WTC11 (cell line): ENCODE data around the gene DGUOK. TPM values are rescaled to one million over a fixed set of nuclear protein-coding genes. Genes with fewer than 3 reads are reported as not detected.
A peak's percentile ranks its signal among the peaks of the same experiment; 100 is the strongest.

Experiments used
- ATAC-seq: fragments of 200-7000 bp; cut with Tn5 transposase; 2 replicates; pipeline ENCODE4 v1.10.0; 2021; ENCODE audit warnings: mild to moderate bottlenecking, moderate library complexity
- CTCF ChIA-PET: fragments of 300-600 bp; sonication (Branson Sonifier 250); formaldehyde crosslinking; loops from one replicate; lab custom pipeline; 2021; ENCODE audit warnings: antibody characterized with exemption; lab: Charles Lee
- POLR2A ChIA-PET: fragments of 350-600 bp; sonication (Branson Sonifier 250); formaldehyde crosslinking; loops from one replicate; lab custom pipeline; 2021; ENCODE audit warnings: antibody characterized with exemption; lab: Charles Lee
- DNase-seq: peaks from one replicate; pipeline ENCODE4 v3.0.0; 2021; ENCODE audit warnings: low spot score
- H3K27ac Mint-ChIP-seq: 2 replicates; pipeline ENCODE4 v1.8.0; 2021; ENCODE audit warnings: mixed read lengths
- H3K27me3 Mint-ChIP-seq: 2 replicates; pipeline ENCODE4 v1.8.0; 2021; ENCODE audit warnings: low read depth, mild to moderate bottlenecking, moderate library complexity, mixed read lengths
- H3K36me3 Mint-ChIP-seq: 2 replicates; pipeline ENCODE4 v1.8.0; 2021; ENCODE audit warnings: mixed read lengths
- H3K4me1 Mint-ChIP-seq: 2 replicates; pipeline ENCODE4 v1.8.0; 2022; ENCODE audit warnings: mixed read lengths
- H3K4me3 Mint-ChIP-seq: 2 replicates; pipeline ENCODE4 v1.8.0; 2021; ENCODE audit warnings: mild to moderate bottlenecking, moderate library complexity, mixed read lengths
- H3K9me3 Mint-ChIP-seq: 2 replicates; pipeline ENCODE4 v1.8.0; 2021; ENCODE audit warnings: mixed read lengths
- ATF1 ChIP-seq: sonication (generic); formaldehyde crosslinking; IDR thresholded peaks from 2 replicates; pipeline ENCODE4 v1.8.1; 2023; ENCODE audit warnings: mild to moderate bottlenecking, moderate library complexity, missing genetic modification reagents
- ELF4 ChIP-seq: sonication (generic); formaldehyde crosslinking; IDR thresholded peaks from 2 replicates; pipeline ENCODE4 v1.8.1; 2022; ENCODE audit warnings: low read depth, mild to moderate bottlenecking, moderate library complexity, missing genetic modification reagents
- ETV6 ChIP-seq: sonication (generic); formaldehyde crosslinking; IDR thresholded peaks from 2 replicates; pipeline ENCODE4 v1.8.1; 2022; ENCODE audit warnings: mild to moderate bottlenecking, missing genetic modification reagents
- FOXJ3 ChIP-seq: sonication (generic); formaldehyde crosslinking; IDR thresholded peaks from 2 replicates; pipeline ENCODE4 v1.9.0; 2021; ENCODE audit warnings: missing genetic modification reagents, mild to moderate bottlenecking, borderline replicate concordance
- FOXP1 ChIP-seq: sonication (generic); formaldehyde crosslinking; IDR thresholded peaks from 2 replicates; pipeline ENCODE4 v1.8.0; 2022; ENCODE audit warnings: missing genetic modification reagents, mild to moderate bottlenecking, moderate library complexity, borderline replicate concordance
- JAZF1 ChIP-seq: fragments of 250-450 bp; sonication (Bioruptor Pico); IDR thresholded peaks from 2 replicates; pipeline ENCODE4 v1.9.0; 2021; ENCODE audit warnings: moderate library complexity, mild to moderate bottlenecking, inconsistent platforms
- MYBL2 ChIP-seq: sonication (generic); formaldehyde crosslinking; IDR thresholded peaks from 2 replicates; pipeline ENCODE4 v1.8.1; 2023; ENCODE audit warnings: mild to moderate bottlenecking, moderate library complexity, missing genetic modification reagents
- NFYB ChIP-seq: sonication (generic); formaldehyde crosslinking; conservative IDR thresholded peaks from 2 replicates; pipeline ENCODE4 v1.8.0; 2022; ENCODE audit warnings: low read depth, missing genetic modification reagents
- NR1H2 ChIP-seq: sonication (generic); formaldehyde crosslinking; IDR thresholded peaks from 2 replicates; pipeline ENCODE4 v1.9.0; 2021; ENCODE audit warnings: mild to moderate bottlenecking, moderate library complexity, missing genetic modification reagents
- NR2C2 ChIP-seq: sonication (generic); formaldehyde crosslinking; IDR thresholded peaks from 2 replicates; pipeline ENCODE4 v1.8.0; 2022; ENCODE audit warnings: mild to moderate bottlenecking, missing genetic modification reagents
- OVOL2 ChIP-seq: fragments of 250-450 bp; sonication (Bioruptor Pico); IDR thresholded peaks from 2 replicates; pipeline ENCODE4 v1.9.0; 2021; ENCODE audit warnings: mild to moderate bottlenecking, borderline replicate concordance
- SMAD3 ChIP-seq: sonication (generic); formaldehyde crosslinking; IDR thresholded peaks from 2 replicates; pipeline ENCODE4 v1.8.0; 2022; ENCODE audit warnings: missing genetic modification reagents, mild to moderate bottlenecking, borderline replicate concordance
- ZBTB21 ChIP-seq: sonication (generic); formaldehyde crosslinking; IDR thresholded peaks from 2 replicates; pipeline ENCODE4 v1.8.1; 2023; ENCODE audit warnings: mild to moderate bottlenecking, missing genetic modification reagents, borderline replicate concordance
- ZNF121 ChIP-seq: sonication (generic); formaldehyde crosslinking; IDR thresholded peaks from 2 replicates; pipeline ENCODE4 v1.8.0; 2023; ENCODE audit warnings: missing genetic modification reagents
- ZNF219 ChIP-seq: sonication (generic); formaldehyde crosslinking; IDR thresholded peaks from 2 replicates; pipeline ENCODE4 v1.8.0; 2023; ENCODE audit warnings: missing genetic modification reagents, mild to moderate bottlenecking, borderline replicate concordance
- ZNF317 ChIP-seq: sonication (generic); formaldehyde crosslinking; IDR thresholded peaks from 2 replicates; pipeline ENCODE4 v1.8.1; 2023; ENCODE audit warnings: low read depth, mild to moderate bottlenecking, moderate library complexity, missing genetic modification reagents, borderline replicate concordance
- ZNF396 ChIP-seq: fragments of 250-450 bp; sonication (Bioruptor Pico); IDR thresholded peaks from 2 replicates; pipeline ENCODE4 v1.8.0; 2021; ENCODE audit warnings: mild to moderate bottlenecking, moderate library complexity, borderline replicate concordance
- ZNF416 ChIP-seq: fragments of 250-450 bp; sonication (Bioruptor Pico); IDR thresholded peaks from 2 replicates; pipeline ENCODE4 v1.9.0; 2021; ENCODE audit warnings: mild to moderate bottlenecking, inconsistent platforms
- ZNF423 ChIP-seq: fragments of 250-450 bp; sonication (Bioruptor Pico); IDR thresholded peaks from 2 replicates; pipeline ENCODE4 v2.1.2; 2022; ENCODE audit warnings: mild to moderate bottlenecking, moderate library complexity
- total RNA-seq: library from RNA; stranded (reverse); gene quantifications from 3 replicates; pipeline ENCODE4 v1.2.3, GENCODE V29; 2021
- TF ChIP-seq, protein P1 (sequence below): sonication (generic); formaldehyde crosslinking; IDR thresholded peaks from 2 replicates; pipeline ENCODE4 v1.8.1; 2023; ENCODE audit warnings: mild to moderate bottlenecking, missing genetic modification reagents, borderline replicate concordance
- TF ChIP-seq, protein P2 (sequence below): fragments of 250-450 bp; sonication (Bioruptor Pico); IDR thresholded peaks from 2 replicates; pipeline ENCODE4 v2.1.2; 2022; ENCODE audit warnings: mild to moderate bottlenecking, moderate library complexity
- TF ChIP-seq, protein P3 (sequence below): sonication (generic); formaldehyde crosslinking; IDR thresholded peaks from 2 replicates; pipeline ENCODE4 v1.8.1; 2023; ENCODE audit warnings: mild to moderate bottlenecking, missing genetic modification reagents
- TF ChIP-seq, protein P4 (sequence below): fragments of 250-450 bp; sonication (Bioruptor Pico); IDR thresholded peaks from 2 replicates; pipeline ENCODE4 v1.9.0; 2021; ENCODE audit warnings: mild to moderate bottlenecking, borderline replicate concordance

The DGUOK gene
- total RNA-seq, 1 experiment from 2014 or later = 105 TPM

DNA sequence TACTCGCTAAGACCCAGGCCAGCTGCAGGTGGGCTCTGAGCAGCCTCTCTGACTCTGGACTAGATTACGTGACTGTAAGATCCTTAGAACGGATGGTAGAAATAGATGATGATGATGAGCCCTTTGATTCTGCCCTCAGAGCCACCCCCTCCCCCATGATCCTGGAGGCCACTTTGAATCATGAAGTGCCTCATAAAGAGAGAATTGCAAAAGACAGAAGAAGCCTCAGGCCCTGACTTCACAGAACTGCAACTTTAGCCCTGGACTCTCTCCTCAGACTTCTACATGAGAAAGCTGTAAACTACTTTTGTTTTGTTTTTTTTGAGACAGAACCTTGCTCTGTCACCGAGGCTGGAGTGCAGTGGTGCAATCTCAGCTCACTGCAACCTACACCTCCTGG is 42.7 kb downstream of the DGUOK start (continued):
- TF ChIP-seq ZNF396 = no peak
- TF ChIP-seq JAZF1 = no peak
- TF ChIP-seq, protein P1, sequence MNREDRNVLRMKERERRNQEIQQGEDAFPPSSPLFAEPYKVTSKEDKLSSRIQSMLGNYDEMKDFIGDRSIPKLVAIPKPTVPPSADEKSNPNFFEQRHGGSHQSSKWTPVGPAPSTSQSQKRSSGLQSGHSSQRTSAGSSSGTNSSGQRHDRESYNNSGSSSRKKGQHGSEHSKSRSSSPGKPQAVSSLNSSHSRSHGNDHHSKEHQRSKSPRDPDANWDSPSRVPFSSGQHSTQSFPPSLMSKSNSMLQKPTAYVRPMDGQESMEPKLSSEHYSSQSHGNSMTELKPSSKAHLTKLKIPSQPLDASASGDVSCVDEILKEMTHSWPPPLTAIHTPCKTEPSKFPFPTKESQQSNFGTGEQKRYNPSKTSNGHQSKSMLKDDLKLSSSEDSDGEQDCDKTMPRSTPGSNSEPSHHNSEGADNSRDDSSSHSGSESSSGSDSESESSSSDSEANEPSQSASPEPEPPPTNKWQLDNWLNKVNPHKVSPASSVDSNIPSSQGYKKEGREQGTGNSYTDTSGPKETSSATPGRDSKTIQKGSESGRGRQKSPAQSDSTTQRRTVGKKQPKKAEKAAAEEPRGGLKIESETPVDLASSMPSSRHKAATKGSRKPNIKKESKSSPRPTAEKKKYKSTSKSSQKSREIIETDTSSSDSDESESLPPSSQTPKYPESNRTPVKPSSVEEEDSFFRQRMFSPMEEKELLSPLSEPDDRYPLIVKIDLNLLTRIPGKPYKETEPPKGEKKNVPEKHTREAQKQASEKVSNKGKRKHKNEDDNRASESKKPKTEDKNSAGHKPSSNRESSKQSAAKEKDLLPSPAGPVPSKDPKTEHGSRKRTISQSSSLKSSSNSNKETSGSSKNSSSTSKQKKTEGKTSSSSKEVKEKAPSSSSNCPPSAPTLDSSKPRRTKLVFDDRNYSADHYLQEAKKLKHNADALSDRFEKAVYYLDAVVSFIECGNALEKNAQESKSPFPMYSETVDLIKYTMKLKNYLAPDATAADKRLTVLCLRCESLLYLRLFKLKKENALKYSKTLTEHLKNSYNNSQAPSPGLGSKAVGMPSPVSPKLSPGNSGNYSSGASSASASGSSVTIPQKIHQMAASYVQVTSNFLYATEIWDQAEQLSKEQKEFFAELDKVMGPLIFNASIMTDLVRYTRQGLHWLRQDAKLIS (CRISPR knock-in tag) = no peak
- TF ChIP-seq, protein P2, sequence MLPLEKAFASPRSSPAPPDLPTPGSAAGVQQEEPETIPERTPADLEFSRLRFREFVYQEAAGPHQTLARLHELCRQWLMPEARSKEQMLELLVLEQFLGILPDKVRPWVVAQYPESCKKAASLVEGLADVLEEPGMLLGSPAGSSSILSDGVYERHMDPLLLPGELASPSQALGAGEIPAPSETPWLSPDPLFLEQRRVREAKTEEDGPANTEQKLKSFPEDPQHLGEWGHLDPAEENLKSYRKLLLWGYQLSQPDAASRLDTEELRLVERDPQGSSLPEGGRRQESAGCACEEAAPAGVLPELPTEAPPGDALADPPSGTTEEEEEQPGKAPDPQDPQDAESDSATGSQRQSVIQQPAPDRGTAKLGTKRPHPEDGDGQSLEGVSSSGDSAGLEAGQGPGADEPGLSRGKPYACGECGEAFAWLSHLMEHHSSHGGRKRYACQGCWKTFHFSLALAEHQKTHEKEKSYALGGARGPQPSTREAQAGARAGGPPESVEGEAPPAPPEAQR = no peak

DNA sequence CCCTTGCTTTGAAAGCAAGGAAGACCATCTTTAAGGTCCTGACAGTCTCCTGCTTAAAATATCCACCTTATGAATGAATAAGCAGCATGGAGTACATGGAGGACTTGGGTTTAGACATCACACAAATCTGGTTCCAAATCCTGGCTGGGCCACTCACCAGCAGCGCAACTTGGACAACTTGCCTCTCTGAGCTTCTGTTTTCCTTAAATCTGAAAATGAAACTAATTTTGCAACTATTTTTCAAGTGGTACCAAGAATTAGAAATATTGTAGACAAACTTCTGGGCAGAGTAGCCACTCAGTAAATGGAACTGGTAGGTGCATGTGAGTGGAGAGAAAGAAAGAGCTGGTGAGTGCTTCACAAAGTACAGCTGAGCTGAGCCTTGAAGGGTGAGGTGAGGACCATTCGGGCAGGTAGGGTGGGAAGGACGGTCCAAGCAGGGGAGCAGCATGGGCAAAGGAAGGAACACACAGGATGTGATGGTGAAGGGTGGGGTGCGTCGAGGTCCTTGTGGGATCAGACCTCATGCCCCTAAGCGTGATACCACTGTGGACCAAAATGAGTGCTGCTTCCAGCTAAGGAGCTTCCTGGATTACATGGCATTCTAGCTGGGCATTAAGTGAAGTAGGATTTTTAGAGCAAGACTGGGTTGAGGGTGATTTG is 43.6 kb downstream of the DGUOK start:
- ChIA-PET POLR2A (no interaction called here), CTCF (interaction anchor here (0.6 to 1.1 kb wide), 5 partner anchors 49 to 306 kb away, joined by 3 to 5 read pairs (median 3); no protein-coding TSS in a partner anchor)
- peaks cover 15% of the 10 kb centered on the region for H3K4me1 Mint-ChIP-seq
- TF ChIP-seq ZNF121 (no peak), ELF4 (no peak), FOXJ3 (CRISPR knock-in tag) (no peak), ATF1 (no peak), ZBTB21 (CRISPR knock-in tag) (no peak)
- no peaks in the 10 kb centered on the region for H3K9me3 Mint-ChIP-seq
- H3K36me3 Mint-ChIP-seq = no peaks in the 10 kb centered on the region
- no peak overlapping the region for H3K27ac Mint-ChIP-seq
- DNase-seq (no peak), ATAC-seq (no peak)
- H3K4me3 Mint-ChIP-seq = no peak overlapping the region
- no peaks in the 10 kb centered on the region; the same call in 1 of the 2 replicates for H3K27me3 Mint-ChIP-seq

DNA sequence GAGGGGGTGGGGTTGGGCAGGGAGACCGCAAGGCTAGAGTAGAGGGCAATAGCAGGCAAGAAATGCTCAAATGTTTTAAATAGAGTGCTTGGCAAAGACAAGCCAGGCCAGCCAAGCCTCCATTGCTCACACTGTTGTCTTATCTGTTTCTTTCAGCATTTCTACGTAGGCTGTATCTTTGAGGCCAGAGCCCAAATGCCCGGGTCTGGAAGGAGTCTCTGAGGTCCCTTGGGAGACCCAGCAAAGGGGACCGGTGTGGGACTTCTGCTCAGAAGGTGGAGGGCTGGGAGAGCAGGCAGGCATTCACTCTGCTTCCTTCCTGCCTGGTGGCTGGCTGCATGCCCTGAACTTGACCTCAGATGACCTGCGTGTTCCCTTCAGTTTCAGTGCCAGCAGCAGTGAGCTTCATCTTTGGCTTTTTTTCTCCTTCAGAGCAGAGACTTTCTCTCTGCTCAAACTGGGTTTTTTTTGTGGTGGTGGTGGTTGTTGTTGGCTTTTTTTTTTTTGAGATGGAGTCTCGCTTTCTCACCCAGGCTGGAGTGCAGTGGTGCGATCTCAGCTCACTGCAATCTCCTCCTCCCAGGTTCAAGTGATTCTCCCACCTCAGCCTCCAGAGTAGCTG is 44.3 kb downstream of the DGUOK start:
- ChIA-PET CTCF (interaction anchor here (0.6 to 1.1 kb wide), 5 partner anchors 50 to 305 kb away, joined by 3 to 5 read pairs (median 3); no protein-coding TSS in a partner anchor), POLR2A (no interaction called here)
- Mint-ChIP-seq H3K9me3 (no peaks in the 10 kb centered on the region), H3K27me3 (no peaks in the 10 kb centered on the region; the same call in 1 of the 2 replicates), H3K36me3 (no peaks in the 10 kb centered on the region), H3K4me3 (no peak overlapping the region), H3K27ac (no peak overlapping the region), H3K4me1 (peaks cover 15% of the 10 kb centered on the region)
- ATAC-seq (no peak; the same call in 1 of the 2 replicates), DNase-seq (peak; percentile 20)
- TF ChIP-seq ATF1 (no peak), ZNF317 (CRISPR knock-in tag) (no peak), ZNF416 (CRISPR knock-in tag) (no peak), MYBL2 (no peak), ETV6 (CRISPR knock-in tag) (no peak), NR2C2 (no peak), ZNF219 (CRISPR knock-in tag) (no peak), ZNF396 (no peak), JAZF1 (no peak), SMAD3 (CRISPR knock-in tag) (no peak), FOXP1 (CRISPR knock-in tag) (no peak), OVOL2 (CRISPR knock-in tag) (no peak), ZNF423 (no peak), NR1H2 (CRISPR knock-in tag) (no peak), NFYB (CRISPR knock-in tag) (no peak)
- TF ChIP-seq, protein P3, sequence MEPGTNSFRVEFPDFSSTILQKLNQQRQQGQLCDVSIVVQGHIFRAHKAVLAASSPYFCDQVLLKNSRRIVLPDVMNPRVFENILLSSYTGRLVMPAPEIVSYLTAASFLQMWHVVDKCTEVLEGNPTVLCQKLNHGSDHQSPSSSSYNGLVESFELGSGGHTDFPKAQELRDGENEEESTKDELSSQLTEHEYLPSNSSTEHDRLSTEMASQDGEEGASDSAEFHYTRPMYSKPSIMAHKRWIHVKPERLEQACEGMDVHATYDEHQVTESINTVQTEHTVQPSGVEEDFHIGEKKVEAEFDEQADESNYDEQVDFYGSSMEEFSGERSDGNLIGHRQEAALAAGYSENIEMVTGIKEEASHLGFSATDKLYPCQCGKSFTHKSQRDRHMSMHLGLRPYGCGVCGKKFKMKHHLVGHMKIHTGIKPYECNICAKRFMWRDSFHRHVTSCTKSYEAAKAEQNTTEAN (CRISPR knock-in tag) = no peak
- TF ChIP-seq, protein P4, sequence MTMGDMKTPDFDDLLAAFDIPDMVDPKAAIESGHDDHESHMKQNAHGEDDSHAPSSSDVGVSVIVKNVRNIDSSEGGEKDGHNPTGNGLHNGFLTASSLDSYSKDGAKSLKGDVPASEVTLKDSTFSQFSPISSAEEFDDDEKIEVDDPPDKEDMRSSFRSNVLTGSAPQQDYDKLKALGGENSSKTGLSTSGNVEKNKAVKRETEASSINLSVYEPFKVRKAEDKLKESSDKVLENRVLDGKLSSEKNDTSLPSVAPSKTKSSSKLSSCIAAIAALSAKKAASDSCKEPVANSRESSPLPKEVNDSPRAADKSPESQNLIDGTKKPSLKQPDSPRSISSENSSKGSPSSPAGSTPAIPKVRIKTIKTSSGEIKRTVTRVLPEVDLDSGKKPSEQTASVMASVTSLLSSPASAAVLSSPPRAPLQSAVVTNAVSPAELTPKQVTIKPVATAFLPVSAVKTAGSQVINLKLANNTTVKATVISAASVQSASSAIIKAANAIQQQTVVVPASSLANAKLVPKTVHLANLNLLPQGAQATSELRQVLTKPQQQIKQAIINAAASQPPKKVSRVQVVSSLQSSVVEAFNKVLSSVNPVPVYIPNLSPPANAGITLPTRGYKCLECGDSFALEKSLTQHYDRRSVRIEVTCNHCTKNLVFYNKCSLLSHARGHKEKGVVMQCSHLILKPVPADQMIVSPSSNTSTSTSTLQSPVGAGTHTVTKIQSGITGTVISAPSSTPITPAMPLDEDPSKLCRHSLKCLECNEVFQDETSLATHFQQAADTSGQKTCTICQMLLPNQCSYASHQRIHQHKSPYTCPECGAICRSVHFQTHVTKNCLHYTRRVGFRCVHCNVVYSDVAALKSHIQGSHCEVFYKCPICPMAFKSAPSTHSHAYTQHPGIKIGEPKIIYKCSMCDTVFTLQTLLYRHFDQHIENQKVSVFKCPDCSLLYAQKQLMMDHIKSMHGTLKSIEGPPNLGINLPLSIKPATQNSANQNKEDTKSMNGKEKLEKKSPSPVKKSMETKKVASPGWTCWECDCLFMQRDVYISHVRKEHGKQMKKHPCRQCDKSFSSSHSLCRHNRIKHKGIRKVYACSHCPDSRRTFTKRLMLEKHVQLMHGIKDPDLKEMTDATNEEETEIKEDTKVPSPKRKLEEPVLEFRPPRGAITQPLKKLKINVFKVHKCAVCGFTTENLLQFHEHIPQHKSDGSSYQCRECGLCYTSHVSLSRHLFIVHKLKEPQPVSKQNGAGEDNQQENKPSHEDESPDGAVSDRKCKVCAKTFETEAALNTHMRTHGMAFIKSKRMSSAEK (CRISPR knock-in tag) = no peak
